Spleen (tissue), 7 donors: Measurements from ENCODE around the gene APOC4.

Source experiments
- POLR2A ChIP-seq, 3 donors: fragments of 450-650 bp; IDR thresholded peaks; one replicate each; pipeline ENCODE4 v1.5.1; 2017; ENCODE audit warnings: antibody characterized with exemption in 3 of 3, mild to moderate bottlenecking in 1 of 3
- POLR2AphosphoS5 ChIP-seq, 3 donors: sonication (generic); formaldehyde crosslinking; IDR thresholded peaks; one replicate each; pipeline ENCODE4 v1.5.1; 2017; ENCODE audit warnings: antibody characterized with exemption in 3 of 3
- TF ChIP-seq, protein P1 (sequence below), 11 experiments: fragments of 200-600 bp in 7 of 11; fragments of 450-650 bp in 4 of 11; sonication (generic) in 4 of 11; IDR thresholded peaks in 8 of 11; conservative IDR thresholded peaks in 3 of 11; 1 replicate in 7 of 11; 2 replicates in 4 of 11; pipeline versions ENCODE4 v1.4.0 to v1.8.0; 2016 to 2021; ENCODE audit warnings: antibody characterized with exemption in 11 of 11, inconsistent platforms in 4 of 11, mild to moderate bottlenecking in 1 of 11
- donor health status: DM: no; HTN: no; CAD: no; lungs with moderate emphysema.
- donor health status: DM: no; HTN: no; CAD: no.
- donor health status: DM: no; HTN: no; CAD: no.

DNA sequence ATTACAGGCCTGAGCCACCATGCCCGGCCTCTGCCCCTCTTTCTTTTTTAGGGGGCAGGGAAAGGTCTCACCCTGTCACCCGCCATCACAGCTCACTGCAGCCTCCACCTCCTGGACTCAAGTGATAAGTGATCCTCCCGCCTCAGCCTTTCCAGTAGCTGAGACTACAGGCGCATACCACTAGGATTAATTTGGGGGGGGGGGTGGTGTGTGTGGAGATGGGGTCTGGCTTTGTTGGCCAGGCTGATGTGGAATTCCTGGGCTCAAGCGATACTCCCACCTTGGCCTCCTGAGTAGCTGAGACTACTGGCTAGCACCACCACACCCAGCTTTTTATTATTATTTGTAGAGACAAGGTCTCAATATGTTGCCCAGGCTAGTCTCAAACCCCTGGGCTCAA lies 32.3 kb upstream of the APOC4 start:
- TF ChIP-seq, protein P1, sequence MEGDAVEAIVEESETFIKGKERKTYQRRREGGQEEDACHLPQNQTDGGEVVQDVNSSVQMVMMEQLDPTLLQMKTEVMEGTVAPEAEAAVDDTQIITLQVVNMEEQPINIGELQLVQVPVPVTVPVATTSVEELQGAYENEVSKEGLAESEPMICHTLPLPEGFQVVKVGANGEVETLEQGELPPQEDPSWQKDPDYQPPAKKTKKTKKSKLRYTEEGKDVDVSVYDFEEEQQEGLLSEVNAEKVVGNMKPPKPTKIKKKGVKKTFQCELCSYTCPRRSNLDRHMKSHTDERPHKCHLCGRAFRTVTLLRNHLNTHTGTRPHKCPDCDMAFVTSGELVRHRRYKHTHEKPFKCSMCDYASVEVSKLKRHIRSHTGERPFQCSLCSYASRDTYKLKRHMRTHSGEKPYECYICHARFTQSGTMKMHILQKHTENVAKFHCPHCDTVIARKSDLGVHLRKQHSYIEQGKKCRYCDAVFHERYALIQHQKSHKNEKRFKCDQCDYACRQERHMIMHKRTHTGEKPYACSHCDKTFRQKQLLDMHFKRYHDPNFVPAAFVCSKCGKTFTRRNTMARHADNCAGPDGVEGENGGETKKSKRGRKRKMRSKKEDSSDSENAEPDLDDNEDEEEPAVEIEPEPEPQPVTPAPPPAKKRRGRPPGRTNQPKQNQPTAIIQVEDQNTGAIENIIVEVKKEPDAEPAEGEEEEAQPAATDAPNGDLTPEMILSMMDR (IDR thresholded peaks at IDR 0.05 in 8 of 11, conservative IDR thresholded peaks at IDR 0.05 in 3 of 11), result no peak
- no peak for TF ChIP-seq POLR2A (IDR thresholded peaks at IDR 0.05)
- TF ChIP-seq POLR2AphosphoS5 (IDR thresholded peaks at IDR 0.05), result no peak
